NCI-H82 treated with DMSO at 0.1 percent for 48 hours (cell line): ENCODE data around the gene NTRK3.

Experiments used
- DNase-seq: peaks from one replicate; lab custom pipeline; 2025; ENCODE audit not compliant: unreplicated experiment; lab: John Stamatoyannopoulos, UW

NTRK3 gene

DNA sequence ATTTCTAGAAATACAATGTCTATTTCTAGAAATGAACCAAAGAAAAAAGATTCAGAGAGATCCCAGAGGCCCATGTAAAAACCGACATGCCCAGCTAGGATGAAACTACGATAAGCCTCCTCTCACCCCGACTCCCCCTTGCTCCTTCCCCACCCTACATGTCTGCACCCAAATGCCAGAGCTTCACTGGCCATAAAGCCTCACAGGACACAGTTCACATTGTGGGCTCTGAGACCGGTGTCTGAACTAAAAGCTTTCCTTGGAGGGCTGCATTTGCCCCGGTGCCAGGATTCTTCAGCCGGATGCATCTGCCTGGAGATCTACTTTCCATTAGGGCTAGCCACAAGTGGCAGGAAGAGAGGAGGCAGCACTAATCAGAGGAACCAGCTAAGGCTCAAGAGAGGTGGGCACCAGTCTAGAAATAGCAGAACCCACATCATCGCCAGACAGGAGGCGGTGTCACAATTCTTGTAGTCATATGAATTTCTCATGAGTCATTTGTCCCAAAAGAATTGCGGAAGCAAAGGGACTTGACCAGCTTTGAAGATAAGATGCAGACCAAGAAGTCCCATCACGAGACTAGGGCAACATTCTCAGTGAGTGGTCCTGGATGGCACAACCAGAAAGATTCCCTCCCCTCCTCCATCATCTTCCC lies 353.6 kb downstream of the NTRK3 start:
- no peak for DNase-seq

DNA sequence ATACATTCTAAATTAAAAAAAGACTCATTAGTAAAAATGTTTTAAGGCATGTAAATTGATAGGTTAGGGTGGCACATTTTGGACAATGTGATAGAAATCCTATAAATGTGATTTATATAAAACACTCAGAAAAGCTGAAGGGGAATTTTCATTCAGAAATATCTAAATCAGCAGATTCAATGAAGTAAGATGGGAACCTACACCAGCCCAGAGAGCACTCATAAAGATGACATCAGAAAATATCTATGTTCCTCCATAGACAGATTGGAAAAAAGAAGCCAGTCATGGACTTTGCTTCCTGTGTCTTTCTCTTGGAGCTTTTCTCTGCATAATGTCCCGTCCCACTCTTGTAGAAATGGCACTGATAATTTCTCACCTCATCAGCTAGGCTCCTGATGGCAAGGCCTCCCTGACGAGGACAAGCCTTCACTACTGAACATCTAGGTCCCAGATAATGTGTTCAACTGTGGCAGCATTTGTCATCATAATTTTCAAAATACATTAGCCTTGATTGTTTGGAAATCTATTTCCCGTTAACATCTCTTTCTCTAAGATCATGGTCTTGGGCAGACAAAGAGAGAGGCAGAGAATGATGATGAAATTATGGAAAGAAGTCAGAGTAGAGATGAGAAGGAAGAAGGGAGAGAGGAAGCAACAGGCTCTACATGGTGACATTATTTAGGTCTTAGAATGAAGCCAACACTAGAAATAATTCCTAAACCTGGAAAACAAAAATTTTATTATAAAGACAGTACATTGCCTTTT lies 354.4 kb downstream of the NTRK3 start:
- DNase-seq: no peak

DNA sequence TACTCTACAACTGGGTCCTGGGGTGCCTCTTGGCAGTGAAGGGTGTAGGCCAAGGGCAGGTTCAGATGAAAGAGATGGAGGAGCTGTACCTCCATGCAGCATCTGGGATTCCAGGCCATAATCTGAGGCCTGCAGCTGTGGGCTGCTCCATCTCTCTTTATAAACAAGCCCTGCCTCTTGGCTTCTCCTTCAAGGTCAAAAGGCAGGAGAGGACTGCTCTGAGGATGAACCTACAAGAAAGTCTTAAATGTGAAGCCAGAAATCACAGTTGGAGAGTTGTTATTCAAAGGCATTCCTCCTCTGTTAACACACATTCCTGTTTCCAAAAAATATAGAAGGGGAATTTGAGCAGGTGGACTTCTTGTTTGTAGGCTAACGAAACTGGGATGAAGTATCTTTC lies 355.5 kb downstream of the NTRK3 start:
- no peak for DNase-seq

DNA sequence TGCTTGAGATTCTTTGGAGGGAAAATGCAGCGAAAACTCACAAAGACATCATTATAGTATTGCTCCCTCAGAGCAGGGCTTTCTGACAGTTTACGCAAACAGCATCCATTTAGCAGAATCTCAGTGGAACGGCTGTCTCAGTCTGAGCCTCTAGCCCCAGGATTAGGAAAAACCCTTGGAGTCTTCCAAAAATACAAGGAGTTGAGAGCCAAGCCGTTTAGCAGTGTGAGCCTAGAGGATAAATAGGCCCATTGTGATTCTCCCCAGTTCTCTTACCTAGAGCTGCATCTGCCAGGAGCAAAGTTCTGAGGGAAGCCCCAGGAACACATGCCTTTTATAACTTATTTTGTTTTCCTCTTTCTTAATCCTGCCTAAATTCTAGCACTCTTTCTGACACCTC lies 359.6 kb downstream of the NTRK3 start:
- DNase-seq: no peak

DNA sequence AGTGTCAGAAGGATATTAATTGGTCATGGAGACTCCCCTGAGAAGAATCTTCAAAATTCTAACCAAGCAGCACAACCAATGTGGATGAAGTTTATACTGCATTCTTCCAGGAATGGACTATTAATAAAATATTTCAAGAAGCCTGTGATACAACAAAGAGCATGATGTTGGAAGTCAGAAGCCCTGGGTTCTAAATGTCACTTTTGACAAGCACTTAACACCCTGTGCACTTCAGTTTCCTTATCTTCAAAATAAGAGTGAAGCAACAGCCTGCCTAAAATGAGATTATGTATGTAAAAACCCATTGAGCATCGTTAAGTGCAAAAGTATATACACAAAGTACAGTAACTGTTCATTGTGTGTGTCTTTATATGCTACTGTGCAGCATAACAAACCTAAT lies 369.4 kb downstream of the NTRK3 start:
- no peak for DNase-seq

DNA sequence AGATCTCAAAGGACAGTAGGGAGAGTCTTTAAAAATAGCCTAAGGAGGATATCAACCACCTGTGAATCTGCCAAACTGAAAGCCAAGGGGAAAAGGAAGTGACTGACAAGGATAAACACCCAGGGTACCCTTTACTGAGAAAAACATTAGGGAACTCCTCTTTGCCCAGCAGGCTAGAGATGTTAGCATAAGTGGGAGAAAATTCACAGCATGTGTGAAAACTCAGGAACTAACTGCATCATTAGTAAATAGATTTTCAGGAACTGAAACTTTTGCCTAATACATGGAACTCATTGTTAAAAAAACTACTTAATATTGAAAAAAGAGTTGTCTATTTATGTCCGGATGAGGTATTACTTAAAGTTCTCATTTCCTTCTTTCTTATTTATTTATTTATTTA lies 375.5 kb downstream of the NTRK3 start:
- DNase-seq: no peak

DNA sequence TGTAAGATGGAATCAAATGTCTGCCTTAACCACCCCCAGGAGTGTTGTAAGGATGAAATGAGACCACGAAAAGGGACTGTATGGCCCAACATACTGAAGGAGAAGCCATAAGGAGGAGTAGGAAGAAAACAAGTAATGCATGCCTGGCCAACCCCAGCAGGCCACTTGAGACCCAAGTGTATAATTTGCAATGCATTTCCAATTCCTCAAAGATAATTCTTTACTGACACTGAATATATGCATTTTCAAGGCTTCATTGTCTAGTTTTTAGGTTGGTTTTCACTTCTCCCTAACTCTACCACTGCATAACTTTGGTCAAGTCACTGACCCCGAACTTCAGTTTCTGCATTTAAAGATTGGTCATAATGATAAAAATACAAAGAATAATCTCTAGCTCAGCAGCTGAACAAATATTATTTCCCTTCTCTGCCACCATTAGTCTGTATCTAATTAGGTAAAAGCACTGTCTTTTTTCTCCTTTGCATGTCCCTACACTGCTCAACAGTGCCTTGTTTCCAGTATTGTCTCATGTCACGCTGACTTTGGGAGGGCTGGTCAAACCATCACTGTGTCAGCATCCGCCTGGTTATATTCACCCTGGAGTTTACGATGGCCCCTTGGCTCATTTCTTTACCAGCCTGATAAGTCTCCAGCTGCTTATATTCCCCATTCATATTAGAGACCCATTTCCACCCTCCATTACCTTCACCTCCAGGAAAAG lies 378.6 kb downstream of the NTRK3 start:
- no peak for DNase-seq

DNA sequence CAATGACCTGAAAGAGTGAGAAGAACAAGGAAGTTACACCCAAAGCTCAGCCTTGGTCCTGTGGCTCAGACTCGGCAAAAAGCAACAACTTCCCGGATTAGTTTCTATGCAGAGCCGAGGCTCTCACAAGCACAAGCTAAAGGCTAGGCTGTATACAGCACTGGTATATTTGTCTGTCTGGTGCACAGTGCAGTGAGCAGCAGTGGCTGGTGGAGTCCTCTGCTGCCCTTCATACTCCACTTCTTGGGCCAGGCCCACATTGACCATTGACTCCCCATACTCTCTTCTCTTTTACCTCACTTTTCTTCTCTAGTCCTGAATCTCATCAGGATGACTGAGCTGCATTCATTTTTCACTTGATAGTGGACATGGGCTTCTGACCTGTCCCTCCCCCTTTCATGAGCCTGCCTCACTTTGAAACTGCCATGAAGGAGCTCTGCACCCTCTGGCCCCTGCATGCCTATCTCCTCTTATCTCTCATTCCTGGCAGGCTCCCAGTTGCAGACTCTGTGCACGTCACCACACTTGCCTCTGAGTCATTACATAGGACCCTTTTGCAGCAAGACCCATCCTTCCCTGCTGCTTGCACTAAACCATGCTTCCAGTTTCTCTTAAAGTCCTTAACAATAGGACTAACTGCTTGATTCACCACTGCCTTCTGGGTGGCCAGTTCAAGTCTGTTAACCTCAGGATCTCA lies 379.3 kb downstream of the NTRK3 start:
- no peak for DNase-seq

DNA sequence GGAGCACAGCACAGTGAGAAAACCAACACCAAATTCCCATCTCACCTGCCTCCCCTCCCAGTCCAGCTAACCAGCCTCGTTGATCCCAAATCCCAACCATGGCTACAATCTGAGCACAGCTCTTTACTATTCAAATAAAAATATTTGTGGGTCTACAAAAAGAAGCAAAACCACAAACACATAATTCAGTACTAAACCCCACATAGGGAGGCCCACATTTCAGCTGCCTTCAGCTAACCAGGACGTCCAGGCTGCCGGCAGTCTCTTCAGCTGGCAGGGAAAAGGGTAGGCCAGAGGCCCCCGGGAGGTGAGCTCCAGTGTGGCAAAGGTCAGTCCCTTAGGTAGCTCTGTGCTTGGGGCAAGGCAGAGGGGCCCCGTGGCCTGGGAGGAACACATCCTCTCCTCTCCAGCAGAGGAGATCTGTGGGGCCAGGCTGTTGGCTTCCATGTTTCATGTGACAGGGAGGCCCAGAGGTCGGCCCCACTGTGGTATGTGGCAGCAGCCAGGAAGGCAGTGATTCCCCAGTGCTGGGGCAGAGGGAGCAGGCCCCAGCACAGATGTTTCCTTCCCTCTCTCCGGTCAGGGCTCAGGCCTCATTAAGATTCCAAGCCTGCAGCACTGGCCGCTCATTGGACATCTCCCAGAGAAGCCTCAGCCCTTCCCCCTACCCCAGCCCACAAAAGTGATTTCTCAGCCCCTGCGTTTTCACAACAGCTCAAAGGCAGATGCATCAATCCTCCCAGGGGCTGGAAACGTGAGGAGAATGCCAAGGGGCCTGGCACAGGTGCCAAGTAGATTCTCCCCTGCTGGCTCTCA lies 381.4 kb downstream of the NTRK3 start:
- no peak for DNase-seq

DNA sequence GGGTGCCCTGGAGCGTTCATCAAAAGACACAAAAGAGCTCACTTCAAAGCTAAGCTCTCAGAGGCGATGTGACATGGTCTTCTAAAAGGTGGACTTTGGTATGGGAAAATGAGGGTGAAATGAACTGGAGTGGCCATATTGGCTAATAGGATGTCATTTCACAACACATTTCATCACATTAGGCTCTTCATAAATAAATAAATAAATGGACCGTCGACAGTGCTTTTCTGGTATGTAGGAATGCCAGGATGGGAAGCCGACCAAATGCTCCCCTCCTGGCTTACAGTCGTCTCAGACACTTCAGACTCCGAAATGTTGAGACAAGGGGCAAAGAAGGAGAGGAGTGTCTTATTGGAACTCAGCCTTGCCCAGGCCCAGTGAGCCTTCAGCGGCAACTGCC lies 383.0 kb downstream of the NTRK3 start:
- DNase-seq: no peak

DNA sequence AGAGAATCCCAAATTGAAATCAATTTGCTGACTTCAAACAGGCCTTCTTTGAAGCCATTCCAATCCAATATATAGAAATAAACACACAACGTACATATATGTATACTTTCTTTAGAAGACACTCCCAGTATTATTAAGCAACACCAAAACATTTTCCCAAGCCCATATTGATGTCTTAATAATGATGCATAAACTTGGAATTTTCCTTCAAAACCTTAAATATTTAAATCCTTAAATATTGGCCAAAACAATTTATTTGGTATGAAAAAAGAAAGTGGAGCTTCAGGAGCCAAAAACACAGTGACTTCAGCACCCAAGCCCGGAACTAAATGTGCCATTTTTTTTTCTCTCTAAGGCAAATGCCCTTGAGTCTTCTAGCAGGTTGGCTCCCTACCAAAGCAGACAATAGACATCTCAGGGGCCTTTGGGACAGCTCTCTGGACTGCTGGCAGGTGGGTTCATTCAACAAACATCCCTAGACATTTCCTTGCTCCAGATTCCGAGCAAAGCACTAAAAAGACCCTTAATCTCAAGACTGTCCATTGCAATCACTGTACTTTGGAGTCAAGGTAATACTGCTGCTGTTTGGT lies 384.7 kb downstream of the NTRK3 start:
- no peak for DNase-seq

DNA sequence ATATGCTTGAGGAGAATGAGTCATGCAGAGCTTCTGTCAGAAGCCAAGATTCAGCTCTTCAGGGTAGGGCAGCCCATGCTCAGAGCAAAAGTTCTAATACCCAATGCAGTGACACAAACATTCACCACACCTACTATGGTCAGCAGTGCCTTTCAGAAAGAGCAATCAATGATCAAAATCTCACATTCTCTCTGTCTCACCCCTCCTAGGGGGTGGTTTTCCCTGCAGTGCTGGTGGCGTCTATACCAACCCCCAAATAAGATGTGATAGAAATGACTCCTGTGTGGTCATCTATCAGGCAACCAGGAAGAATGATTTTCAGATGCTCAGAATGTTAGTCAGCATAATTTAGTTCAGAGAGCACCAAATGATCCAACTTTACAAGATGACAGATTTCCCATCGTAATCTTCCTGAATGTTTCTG lies 385.3 kb downstream of the NTRK3 start:
- DNase-seq: no peak

DNA sequence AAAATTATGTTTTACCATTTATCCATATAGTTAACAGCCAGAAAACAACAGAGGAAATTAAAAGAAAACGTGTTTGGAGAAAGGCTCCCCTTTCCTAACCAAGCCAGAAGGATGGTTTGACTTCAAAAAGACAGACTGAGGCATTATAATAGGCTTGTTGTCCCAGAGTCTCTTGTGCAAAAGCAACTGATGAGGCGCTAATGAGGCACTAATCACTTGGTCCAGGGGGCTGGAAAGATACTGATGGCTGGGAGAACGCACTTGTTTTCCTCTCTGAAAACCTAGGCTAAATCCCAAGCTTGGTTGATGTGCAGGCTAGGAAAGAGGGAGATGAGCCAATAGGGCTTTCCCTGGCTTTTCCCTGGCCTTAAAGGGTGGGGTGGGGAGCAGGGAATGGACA lies 389.6 kb downstream of the NTRK3 start:
- no peak for DNase-seq

DNA sequence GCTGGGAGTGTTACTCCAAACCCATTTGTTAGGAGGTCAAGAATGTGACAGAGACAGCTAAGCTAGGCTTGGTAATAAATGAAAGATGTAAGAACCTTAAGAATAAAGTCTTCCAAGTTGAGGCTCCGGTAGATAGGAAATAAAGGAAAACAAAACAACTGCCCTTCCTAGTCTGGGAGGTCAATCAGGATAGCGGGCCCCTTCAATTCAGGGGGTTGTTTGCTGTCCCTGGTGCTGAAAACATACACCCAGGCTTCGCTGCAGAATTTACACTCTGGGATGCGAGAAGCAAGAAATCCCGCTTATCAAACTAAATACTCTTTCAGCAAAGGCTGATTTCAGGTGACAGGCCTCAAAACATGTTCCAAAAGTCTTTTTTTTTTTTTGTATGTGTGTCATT lies 393.4 kb downstream of the NTRK3 start:
- DNase-seq: no peak

DNA sequence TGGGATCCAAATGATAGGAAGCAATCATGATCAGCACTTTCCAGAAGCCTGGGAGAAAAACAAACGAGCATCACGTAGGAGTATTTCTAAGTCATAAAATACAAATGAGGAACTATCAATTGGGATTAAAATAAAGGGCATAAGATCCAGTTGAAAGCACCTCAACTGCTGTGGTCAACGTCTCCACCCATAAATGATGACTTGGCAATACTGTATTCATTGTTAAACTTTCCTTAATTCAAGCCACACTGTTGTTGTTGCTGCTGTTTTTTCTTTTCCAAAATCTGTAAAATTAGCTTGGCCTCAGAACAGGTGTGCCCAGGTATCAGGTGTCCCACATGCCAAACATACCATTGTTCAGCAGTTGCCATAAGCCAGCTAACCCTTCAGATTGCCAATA lies 395.8 kb downstream of the NTRK3 start:
- no peak for DNase-seq

DNA sequence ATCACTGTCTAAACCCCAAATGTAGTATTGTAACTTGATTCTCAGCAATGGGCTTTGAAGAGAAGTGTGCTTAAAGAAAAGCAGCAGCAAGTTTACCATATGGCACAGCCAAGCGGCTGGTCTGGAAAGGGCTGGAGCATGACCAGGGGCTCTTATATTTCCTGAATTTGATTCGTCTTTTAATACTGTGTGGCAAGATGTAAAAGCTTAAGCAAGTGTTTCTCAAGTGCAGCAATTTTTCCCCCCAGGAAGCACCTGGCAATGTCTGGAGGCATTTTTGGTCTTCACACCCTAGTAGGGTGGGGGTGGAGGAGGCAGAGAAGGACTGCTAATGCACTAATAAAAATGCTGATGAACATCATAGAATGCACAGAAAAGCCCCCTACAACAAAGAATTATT lies 397.9 kb downstream of the NTRK3 start:
- DNase-seq: no peak

DNA sequence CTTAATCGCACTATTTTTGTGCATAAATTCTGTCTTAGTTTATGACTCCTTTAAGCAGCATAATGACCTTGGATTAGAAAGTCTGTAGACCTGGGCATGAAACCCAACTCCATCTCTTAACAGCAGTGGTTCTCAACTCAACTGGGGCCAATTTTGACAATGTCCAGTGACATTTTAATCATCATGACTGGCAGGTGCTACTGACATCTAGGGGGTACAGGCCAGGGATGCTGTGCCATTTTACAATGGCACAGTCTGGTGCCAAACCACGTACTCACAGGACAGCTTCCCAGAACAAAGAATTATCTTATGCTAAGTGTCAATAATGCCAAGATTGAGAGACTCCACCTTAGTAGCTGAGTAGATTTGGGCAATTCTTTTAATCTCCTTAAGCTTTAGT lies 405.0 kb downstream of the NTRK3 start:
- DNase-seq: no peak

DNA sequence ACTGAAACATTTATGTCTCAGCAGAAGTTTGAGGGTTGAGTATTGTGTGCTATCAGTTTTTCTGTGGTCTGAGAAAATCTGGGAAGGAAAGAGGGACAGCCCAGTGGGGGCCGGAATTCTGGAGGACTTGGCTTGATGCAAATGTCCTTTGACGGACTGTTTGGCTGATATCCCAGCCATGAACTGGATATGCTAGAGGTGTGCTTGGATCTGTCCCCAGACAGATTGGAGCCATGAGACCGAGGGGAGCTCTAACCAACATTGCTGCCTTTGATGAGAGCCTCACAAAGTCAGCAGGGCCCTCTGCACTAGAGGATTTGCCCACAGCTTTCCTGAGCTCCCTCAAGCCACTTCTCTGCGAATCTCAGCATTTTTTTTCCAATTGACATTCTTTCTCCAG lies 405.6 kb downstream of the NTRK3 start:
- no peak for DNase-seq

DNA sequence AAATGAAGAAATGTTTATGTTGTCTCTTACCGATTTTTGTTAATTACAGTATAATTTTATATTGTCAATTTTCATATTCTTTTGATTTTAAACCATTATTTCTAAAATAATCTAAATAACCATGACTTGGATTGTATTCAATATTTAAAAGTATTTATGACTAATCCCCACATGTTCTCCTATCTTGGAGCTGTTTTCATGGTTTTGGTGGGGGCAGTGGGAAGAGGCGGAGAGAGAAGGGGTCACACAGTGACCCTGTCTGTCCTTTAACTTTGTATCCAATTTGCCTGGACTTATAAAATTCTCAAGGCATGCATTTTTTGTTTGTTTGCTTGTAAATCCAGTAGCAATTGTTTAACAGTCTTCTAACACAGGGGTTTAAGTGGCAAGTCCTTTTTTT lies 407.4 kb downstream of the NTRK3 start:
- DNase-seq: no peak

DNA sequence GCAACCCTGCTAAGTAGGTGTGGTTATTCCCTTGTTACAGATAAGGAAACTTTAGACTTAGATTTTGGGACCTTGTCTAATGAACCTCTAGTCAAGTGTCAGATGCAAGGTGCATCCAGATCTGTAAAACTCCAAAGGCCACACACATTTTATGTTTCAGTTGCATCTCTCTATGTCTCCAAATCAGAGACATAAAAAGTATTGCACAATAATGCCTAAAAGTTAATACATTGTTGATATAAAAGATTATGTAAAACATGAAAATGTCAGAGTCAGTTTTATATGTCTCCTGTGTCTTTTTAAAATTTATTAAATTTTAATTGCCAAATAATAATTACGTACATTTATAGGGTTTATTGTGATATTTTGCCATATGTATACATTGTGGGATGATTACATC lies 408.5 kb downstream of the NTRK3 start:
- DNase-seq: no peak
